Stimulated activated CD8-positive, alpha-beta memory T cell treated with anti-CD3 and anti-CD28 coated beads, Interleukin-2, amount 100 ng/mL, for 1 hour (primary cell): ENCODE data around the gene PPTC7.
"Not testable (repeated sequence)": the region's sequence is repeated elsewhere in the genome, so short reads cannot be mapped to it uniquely, and the experiment has no call there.

Experiments used
- DNase-seq, 2 donors: peaks; one replicate each; pipeline ENCODE4 v3.0.0-alpha.2; 2020; ENCODE audit warnings: low read depth in 2 of 2

Gene PPTC7

GRCh38 chr12:110585231-110585799 lies 2.2 kb upstream of the PPTC7 start:
- DNase-seq: no peak

GRCh38 chr12:110582276-110583136 lies 612 bp downstream of the PPTC7 start:
- peak; percentile 57 to 66 for DNase-seq

- no peak for DNase-seq
Observed at GRCh38 chr12:110581931-110582275, 1.2 kb downstream of the PPTC7 start.

- no peak for DNase-seq
Observed at GRCh38 chr12:110579535-110580253, 3.4 kb downstream of the PPTC7 start.

- no peak for DNase-seq
Observed at GRCh38 chr12:110578694-110579534, 4.2 kb downstream of the PPTC7 start.

- no peak for DNase-seq
Observed at GRCh38 chr12:110577864-110578693, 5.0 kb downstream of the PPTC7 start.

- DNase-seq: no peak
Observed at GRCh38 chr12:110576504-110576903, 6.6 kb downstream of the PPTC7 start.

GRCh38 chr12:110575326-110575725 lies 7.8 kb downstream of the PPTC7 start:
- no peak for DNase-seq

GRCh38 chr12:110574717-110575230 lies 8.3 kb downstream of the PPTC7 start:
- not testable (repeated sequence) for DNase-seq

- no peak for DNase-seq
Observed at GRCh38 chr12:110574044-110574443, 9.1 kb downstream of the PPTC7 start.

GRCh38 chr12:110570798-110571197 lies 12.3 kb downstream of the PPTC7 start:
- DNase-seq: not testable (repeated sequence)

- DNase-seq: not testable (repeated sequence)
Observed at GRCh38 chr12:110569838-110570237, 13.3 kb downstream of the PPTC7 start.

GRCh38 chr12:110568752-110569151 lies 14.4 kb downstream of the PPTC7 start:
- DNase-seq: no peak

- no peak for DNase-seq
Observed at GRCh38 chr12:110566993-110567392, 16.1 kb downstream of the PPTC7 start.

GRCh38 chr12:110565894-110566871 lies 16.9 kb downstream of the PPTC7 start:
- no peak for DNase-seq

GRCh38 chr12:110564471-110564991 lies 18.6 kb downstream of the PPTC7 start:
- no peak for DNase-seq

- no peak for DNase-seq
Observed at GRCh38 chr12:110563702-110564470, 19.2 kb downstream of the PPTC7 start.

- not testable (repeated sequence) for DNase-seq
Observed at GRCh38 chr12:110562386-110562785, 20.7 kb downstream of the PPTC7 start.
